GM21526 (cell line): ENCODE measurements around the gene CRKL.
A peak's percentile ranks its signal among the peaks of the same experiment; 100 is the strongest.
"Not testable (repeated sequence)": the region's sequence is repeated elsewhere in the genome, so short reads cannot be mapped to it uniquely, and the experiment has no call there.

Experiments
- ATAC-seq: cut with Tn5 transposase; IDR thresholded peaks from one replicate; pipeline ENCODE4 v1.9.1; 2021; ENCODE audit warnings: moderate library complexity; ENCODE audit not compliant: unreplicated experiment, low FRiP score

The CRKL gene, protein sequence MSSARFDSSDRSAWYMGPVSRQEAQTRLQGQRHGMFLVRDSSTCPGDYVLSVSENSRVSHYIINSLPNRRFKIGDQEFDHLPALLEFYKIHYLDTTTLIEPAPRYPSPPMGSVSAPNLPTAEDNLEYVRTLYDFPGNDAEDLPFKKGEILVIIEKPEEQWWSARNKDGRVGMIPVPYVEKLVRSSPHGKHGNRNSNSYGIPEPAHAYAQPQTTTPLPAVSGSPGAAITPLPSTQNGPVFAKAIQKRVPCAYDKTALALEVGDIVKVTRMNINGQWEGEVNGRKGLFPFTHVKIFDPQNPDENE

DNA sequence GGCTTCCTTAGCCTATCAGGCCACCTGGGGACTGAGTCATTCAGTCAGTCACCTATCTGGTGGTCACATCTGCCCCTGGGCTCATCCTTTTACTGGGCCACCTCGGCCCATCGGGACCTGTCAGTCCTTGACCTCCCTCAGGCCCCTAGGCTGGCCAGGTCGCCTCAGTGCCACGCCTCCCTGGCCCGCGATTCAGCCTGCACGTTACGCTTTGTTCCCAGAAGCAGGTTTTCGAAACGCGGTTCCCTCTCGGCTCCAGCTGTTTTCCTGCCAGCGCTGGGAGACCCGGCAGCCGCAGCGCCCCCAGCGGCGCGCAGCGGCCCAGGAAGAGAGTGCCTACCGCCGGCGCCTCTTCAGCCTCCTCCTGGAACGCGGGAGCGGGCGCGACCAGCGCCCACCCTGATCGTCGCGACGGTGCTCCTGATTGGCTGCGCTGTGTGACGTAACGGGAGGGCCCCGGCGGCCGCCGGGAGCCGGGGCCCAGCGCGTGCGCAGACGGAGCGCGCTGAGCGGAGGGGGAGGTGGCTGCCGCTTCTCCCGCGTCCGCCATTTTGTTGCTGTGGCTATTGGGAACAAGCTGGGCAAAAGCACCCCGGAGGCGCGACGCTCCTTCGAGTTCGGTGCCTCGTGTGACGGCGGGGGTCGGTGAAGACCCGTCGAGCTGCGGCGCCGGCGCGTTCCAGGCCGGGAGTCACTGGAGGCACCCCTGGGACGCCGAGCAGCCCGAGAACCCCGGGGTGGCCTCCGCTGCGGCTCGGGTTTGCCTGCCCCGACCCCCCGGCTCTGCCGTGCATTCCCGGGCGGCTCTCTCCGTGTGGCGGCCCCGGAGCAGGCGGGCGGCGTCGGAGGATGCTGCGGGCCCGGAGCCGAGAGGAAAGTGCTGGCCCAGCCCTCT lies at the start of gene CRKL:
Gene CRKL, plus strand, starts transcription at position 492 of the 895 bp plus-strand sequence. CDS start 528 bp downstream, outside the sequence.
- ATAC-seq, result peak; percentile 85

DNA sequence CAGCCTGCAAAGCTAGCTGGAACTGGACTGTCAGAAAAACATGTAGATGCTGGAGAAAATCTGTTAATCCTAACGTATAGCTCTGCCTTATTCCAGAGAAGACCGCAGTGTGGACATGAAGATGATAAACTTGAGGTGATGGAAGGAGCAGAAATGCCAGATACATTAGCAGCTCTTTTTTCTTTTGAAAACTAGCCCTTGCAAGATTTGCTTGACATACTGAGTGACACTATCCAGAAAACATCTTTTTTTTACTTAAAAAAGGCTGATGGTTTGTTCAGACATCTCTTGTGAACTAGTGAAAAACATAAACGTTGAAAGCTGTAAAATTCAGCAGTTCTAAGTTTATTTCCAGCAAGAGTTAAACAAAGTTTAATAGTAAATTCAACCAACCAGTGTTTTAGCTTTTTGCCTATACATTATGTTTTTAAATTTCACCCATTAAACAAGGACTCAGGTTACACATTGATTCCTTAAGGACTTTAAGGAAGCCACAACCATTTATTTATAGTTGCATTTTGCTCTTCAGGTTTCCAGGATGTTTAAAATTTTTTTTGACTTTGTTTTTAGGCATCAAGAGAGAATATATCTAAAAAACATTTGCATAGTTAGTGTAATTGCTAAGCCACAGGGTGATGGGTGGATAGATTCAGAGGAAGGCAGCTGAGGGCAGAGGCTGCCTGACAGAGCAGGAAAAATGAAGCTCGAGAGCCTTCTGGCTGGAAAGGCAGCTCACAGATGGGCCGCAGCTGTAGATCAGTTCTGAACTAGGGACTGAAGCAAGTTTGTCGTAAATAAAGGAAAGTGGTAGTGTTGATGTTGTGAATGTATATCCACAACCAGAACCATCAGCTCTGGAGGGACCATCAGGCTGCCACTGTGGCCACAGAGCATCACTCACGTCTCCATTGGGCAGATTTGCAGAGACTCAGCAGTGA lies 48.9 kb upstream of the CRKL start:
- ATAC-seq, result no peak

DNA sequence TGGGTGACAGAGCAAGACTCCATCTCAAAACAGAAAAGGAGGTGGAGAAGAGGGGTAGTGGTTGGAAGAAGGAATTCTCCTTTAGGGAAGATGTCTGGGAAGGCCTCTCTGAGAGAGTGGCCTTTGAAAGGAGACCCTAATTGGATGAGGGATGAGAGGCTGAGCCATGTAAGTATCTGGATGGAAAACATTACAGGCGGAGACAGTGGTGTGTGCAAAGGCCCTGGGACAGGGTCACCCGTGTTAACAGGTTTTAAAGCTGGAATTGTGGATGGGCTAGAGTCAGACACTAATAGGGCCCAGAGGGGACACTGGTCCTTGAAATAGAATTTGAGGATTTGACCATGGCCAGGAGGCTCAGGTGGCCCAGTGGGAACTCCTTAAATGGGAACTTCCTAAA lies 48.0 kb upstream of the CRKL start:
- ATAC-seq, result no peak

DNA sequence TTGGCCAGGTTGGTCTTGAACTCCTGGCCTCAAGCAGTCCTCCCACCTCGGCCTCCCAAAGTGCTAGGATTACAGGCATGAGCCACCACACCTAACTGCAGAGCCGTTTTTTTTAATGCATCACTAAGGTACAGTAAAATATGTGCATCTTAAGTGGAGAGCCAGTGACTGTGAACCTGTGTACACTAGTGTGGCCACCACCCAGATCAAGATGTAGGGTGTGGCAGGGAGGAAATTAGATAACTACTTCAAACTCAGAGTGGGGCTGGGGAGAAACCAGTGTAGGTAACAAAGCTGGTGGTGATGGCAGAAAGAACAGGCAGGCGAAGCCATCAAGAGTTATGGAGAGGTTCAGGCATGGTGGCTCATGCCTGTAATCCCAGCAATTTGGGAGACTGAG lies 44.0 kb upstream of the CRKL start:
- no peak for ATAC-seq

DNA sequence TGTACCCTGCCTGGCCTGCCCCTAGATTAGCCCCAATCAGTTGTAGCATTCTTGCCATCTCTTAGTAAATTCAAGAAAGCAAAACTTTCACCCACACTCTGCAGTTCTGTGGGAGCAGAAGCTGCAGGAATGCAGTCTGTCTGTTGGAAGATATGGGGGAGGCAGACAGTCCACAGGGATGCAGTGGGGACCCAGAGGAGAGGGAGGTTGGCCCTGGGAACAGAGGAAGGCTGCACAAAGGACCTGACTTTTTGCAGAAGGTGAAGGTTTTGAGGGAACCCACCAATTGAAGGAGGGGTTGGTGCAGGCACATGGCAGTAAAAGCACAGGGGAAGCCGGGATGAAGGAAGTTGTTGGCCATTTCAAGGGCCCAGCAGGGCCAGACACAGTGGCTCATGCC lies 41.9 kb upstream of the CRKL start:
- no peak for ATAC-seq

DNA sequence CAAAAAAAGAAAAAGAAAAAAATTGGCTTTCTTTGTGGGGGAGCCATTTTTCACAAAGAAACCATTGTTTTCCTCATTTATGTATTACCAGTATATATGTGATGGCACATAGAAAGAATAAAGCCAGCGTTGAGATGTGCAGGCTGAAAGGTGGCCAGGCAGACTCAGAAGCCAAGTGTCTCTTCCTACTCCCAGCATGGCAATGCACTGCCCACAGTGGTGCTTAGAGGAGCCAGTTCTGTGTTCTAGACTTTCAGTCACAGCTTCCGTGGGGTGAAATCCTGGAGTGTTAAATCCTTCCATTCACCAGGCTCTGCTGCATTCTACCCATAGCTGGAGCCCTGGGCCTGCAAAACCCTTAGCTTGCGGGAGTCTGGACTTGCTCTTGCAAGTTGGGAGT lies 39.5 kb upstream of the CRKL start:
- no peak for ATAC-seq

DNA sequence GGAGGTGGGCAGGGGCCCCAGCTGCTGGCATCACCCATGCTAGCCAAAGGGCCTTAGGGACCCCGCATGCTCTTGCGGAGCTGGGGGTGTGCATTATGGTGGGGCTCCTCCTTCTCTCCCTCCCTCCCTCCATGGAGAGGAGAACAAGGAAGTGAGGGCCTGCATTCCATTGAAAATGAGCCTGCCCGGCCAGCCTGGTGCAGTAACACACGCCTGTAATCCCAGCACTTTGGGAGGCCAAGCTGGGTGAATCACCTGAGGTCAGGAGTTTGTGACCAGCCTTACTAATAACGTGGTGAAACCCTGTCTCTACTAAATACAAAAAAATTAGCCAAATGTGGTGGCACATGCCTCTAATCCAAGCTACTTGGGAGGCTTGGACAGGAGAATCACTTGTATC lies 36.0 kb upstream of the CRKL start:
- ATAC-seq, result no peak

DNA sequence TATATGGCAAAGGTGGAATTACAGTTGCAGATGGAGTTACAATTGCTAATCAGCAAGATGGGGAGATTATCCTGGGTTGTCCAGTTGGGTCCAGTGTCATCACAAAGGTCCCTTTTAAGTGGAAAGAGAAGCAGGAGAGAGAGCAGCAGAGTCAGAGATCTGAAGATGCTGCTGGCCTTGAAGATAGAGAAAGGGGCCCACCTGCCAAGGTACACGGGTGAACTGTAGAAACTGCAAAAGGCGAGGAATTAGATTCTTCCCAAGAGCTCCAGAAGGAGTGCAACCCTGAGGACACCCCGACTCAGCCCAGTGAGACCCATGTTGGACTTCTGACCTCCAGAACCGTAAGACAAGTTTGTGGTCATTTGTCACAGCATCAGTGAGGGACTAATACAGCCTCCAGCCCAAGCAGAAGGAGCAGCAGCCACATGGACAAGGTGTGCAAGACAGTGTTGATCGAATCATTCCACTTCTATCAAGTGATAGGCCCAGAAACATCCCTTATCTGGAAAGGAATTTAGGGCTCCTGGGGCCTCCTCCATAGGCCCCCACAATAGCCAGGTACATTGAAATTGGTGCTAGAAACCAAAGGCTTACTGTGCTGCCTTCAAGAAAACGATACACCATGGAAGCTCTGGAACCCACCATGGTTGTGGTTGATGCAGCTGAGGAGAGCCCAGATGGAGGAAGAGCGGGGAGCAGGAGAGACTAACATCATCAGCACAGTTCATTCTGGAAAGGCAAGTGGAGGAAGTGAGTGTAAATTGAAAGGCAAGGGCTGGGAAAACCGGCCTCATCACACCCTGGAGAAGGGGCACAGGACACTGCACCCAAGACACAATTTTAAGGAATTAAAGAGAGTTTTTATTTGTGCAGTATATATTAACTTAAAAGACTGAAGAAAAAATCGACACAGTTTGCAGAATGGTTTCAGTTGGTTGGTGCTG lies 35.1 kb upstream of the CRKL start:
- no peak for ATAC-seq

DNA sequence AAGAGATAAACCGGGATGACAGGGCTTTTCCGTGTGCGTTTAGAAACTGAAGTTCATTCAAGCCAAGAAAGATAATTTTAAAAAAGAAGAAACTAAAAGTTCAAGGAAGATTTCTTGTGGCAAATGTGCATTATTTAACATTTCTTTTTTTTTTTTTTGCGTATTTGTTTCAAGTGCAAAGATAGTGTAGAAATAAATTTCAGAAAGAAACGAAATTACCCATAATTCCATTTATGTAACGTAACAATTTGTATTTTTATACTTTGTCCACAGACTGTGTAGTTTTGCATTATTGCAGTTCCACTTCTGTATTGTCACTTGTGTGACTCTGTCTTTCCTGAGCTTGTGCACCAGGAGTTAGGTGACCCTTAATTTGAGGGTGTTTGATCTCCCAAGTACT lies 34.4 kb upstream of the CRKL start:
- no peak for ATAC-seq

DNA sequence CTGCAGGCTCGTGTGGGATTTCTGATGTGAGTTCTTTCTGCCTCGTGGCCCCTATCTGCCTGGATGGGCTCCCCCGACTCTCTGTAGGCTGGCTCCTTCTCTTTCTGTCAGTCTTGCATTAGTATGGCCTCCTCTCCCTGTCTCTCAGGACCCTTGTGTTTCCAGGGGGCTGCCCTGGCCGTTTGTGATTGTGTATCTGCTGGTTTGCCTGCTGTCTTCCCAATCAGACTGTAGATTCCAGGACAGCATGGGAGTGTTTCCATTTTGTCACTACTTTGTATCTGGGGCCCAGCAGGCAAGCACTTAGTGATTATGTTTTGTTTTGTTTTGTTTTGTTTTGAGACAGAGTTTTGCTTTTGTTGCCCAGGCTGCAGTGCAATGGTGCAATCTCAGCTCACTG lies 32.8 kb upstream of the CRKL start:
- ATAC-seq, result no peak

DNA sequence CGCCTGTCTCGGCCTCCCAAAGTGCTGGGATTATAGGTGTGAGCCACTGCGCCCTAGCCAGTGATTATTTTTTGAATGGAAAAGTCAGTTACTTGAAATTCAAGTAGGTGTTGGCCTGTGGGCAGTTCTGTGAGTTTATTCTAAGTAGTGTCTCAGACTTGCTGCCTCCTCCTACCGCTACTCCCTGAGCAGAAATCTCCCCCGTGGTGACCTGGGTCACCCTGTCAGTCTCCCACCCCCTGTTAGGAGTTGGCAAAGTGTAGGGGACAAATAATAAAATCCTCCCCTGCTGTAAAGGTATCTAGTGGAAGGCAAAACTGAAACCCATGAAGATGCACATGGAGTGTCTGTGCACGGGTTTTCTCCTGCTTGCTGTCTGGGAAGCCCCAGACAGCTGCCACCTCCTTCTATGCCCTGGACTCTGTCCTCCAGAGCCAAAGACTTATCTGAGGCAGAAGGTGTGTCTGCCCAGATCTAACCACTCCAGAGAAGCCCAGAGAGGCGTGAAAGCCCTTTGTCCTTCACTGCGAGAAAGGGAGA lies 32.1 kb upstream of the CRKL start:
- no peak for ATAC-seq

DNA sequence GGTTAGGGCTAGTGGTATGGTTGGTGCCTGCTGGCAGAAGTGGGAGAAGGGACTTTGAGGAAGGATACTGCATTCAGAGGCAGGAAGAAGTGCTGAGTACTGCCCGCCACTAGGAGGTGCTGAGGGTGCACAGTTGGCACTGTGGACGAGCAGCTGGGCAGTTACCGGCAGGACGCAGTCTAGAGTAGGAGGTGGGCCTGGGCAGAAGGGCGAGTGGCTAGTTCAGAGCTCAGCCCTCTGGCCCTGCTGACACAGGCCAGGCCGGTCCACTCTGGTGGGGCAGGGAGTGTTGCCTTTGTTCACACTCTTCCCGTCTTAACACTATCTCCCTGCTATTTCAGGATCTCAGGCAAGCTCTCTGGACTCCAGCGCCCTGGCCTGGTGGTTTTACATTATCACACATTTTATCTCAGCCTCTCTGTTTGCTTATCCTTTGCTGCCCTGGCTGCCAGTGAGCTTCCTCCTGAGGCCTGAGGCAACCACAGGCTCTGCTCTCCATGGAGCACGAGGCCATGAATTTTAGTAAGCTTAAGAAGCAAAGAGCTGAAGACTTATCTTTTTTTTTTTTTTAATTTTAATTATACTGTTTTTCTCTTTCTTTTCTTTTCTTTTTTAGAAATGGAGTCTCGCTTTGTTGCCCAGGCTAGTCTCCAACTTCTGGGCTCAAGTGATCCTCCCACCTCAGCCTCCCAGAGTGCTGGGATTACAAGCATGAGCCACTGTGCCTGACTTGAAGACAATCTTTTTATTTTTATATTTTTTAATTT lies 31.5 kb upstream of the CRKL start:
- no peak for ATAC-seq

DNA sequence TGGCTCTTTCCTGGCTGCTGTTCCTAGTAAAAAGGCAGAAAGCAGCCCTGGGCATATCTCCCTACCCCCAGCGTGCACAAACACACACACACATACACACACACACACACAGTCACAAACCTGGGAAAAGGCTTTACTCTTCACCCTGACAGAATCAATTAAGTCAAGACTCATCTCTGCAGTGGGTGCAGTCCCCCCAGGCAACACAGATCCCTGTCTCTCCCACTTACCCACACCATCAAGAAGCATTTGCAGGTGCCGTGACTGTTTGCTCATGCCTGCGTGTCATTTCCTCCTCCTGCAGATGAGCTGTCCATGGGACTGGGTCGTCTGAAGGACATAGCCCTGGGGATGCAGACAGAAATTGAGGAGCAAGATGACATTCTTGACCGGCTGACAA lies 29.8 kb upstream of the CRKL start:
- no peak for ATAC-seq

DNA sequence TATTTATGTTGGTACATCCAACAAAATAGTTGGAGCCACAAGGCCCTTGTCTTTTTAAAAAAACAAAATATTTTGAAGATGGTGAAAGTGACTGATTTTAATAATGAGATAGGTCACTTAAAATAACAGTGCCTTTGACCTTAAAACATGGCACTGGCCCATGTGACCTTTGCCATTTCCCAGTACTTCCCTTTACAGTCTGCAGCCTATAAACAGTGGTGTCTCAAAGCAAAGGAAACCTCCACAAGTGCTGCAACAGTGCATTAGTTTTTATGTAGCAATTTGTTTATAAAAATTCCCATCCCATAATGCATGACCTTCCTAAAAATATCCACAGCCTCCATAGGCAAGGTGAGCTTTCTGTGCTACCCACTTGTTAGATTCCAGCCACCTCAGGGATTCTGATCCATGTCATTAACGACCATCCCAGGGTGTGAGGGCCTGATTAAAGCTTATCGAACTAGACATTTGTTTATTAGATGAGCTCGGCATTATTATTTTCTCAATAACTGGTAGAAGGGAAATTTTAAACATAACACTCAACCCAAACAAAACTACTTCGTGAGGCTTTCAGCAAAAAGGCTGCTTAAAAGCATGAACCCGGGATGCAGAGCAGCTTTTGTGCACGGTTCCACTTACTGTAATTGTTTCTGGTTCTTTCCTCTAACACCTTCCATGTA lies 28.0 kb upstream of the CRKL start:
- no peak for ATAC-seq

DNA sequence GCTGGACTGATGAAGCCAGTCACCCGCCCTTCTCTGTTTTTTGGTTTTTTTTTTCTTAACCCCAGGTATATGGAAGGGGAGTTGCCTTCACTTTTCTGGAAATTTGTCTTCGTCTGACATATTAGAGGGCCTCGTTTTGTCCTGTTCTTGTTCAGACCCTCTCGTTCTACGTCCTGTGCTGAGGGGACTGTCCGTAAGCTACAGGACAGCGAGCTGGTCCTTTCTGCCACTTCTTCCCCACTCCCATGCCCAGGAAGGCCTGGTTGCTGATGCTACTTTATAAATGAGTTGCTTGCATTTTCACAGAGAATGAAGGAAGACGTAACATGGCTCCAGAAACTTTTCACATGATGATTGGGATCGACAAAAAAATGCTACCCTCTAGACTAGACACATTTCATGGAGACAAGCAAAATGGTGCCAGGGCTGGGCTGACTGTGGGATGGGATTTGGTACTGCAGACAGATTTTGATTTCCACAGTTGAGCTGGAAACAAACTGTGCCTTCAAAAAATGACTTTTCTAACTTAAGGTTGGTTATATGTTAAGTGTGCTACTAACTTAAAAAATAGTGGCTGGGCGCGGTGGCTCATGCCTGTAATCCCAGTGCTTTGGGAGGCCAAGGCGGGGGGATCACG lies 27.2 kb upstream of the CRKL start:
- ATAC-seq, result no peak

DNA sequence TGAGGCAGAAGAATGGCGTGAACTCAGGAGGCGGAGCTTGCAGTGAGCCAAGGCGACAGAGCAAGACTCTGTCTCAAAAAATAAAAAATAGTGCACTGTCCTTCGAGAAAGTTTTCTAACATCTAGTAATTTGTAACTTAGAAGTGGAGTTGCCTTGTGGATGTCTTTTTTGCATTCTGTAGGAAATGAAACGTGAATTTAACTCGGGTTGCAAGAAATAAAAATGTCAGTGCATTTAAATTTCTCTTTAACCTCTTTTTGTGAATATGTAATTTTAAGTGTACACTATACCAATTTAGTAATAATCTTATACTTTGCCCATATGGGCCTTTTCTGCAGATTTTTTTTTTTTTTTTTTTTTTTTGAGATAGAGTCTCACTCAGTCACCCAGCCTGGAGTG lies 26.2 kb upstream of the CRKL start:
- ATAC-seq, result no peak

DNA sequence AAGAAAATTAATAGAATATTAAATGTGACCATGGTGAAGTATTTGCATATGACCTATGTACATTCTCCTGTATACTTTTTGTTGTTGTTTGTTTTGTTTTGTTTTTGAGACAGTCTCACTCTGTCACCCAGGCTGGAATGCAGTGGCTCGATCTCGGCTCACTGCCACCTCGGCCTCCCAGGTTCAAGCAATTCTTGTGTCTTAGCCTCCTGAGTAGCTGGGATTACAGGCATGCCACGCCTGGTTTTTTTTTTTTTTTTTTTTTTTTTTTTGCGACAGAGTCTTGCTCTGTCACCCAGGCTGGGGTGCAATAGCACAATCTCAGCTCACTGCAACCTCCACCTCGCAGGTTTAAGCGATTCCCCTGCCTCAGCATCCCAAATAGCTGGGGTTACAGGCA lies 19.5 kb upstream of the CRKL start:
- ATAC-seq, result not testable (repeated sequence)
